ENCODE data around the gene CHRM5. TPM values are rescaled to one million over a fixed set of nuclear protein-coding genes. Genes with fewer than 3 reads are reported as not detected.

CHRM5 gene
- total and polyA plus RNA-seq, 3 donors from 2014 or later = 0.81 to 1.3 (median 0.94) TPM

GRCh38 chr15:34059476-34059875 is 91.2 kb downstream of the CHRM5 start:
- DNase-seq = no peak
- TF ChIP-seq POLR2A (IDR thresholded peaks at IDR 0.05) (no peak), CTCF (IDR thresholded peaks at IDR 0.05) (no peak)
- Histone ChIP-seq H3K27me3 (no peaks in the 10 kb centered on the region), H3K27ac (no peak overlapping the region), H3K4me3 (no peak overlapping the region), H3K4me1 (no peaks in the 10 kb centered on the region), H3K36me3 (ENCODE audit: low read depth, missing control alignments) (no peaks in the 10 kb centered on the region), H3K9me3 (no peaks in the 10 kb centered on the region)
- 66 to 67% methylated on average over 2 of the region's 2 CpGs for WGBS, 2 donors
- intact Hi-C loops (cut with DNase I; ENCODE audit: low total_unique reads) = no loop called here

- no peak for TF ChIP-seq CTCF (IDR thresholded peaks at IDR 0.05)
- TF ChIP-seq POLR2A (IDR thresholded peaks at IDR 0.05) = no peak
- no peaks in the 10 kb centered on the region for H3K36me3 ChIP-seq (ENCODE audit: low read depth, missing control alignments)
- WGBS, 2 donors = 72 to 74% methylated on average over 3 of the region's 3 CpGs
- no peaks in the 10 kb centered on the region for H3K4me1 ChIP-seq
- no peaks in the 10 kb centered on the region for H3K27me3 ChIP-seq
- intact Hi-C loops (cut with DNase I; ENCODE audit: low total_unique reads) = no loop called here
- no peak overlapping the region for H3K4me3 ChIP-seq
- no peak overlapping the region for H3K27ac ChIP-seq
- no peaks in the 10 kb centered on the region for H3K9me3 ChIP-seq
- no peak for DNase-seq
Observed at GRCh38 chr15:34059946-34060345, 91.6 kb downstream of the CHRM5 start.

GRCh38 chr15:34064438-34064837 is 96.1 kb downstream of the CHRM5 start:
- no peak for TF ChIP-seq CTCF (IDR thresholded peaks at IDR 0.05)
- no peak for TF ChIP-seq POLR2A (IDR thresholded peaks at IDR 0.05)
- WGBS, 2 donors = 0% methylated on average over 1 of the region's 1 CpG
- intact Hi-C loops (cut with DNase I; ENCODE audit: low total_unique reads) = no loop called here
- Histone ChIP-seq H3K27ac (no peak overlapping the region), H3K36me3 (ENCODE audit: low read depth, missing control alignments) (no peaks in the 10 kb centered on the region), H3K9me3 (no peaks in the 10 kb centered on the region), H3K27me3 (no peaks in the 10 kb centered on the region), H3K4me1 (no peaks in the 10 kb centered on the region), H3K4me3 (no peak overlapping the region)
- no peak for DNase-seq

GRCh38 chr15:34065261-34065660 is 97.0 kb downstream of the CHRM5 start:
- TF ChIP-seq CTCF (IDR thresholded peaks at IDR 0.05) = no peak
- TF ChIP-seq POLR2A (IDR thresholded peaks at IDR 0.05) = no peak
- Histone ChIP-seq H3K27ac (no peak overlapping the region), H3K4me3 (no peak overlapping the region), H3K4me1 (no peaks in the 10 kb centered on the region), H3K9me3 (no peaks in the 10 kb centered on the region), H3K27me3 (no peaks in the 10 kb centered on the region), H3K36me3 (ENCODE audit: low read depth, missing control alignments) (no peaks in the 10 kb centered on the region)
- intact Hi-C loops (cut with DNase I; ENCODE audit: low total_unique reads) = no loop called here
- DNase-seq = no peak
- 81 to 86% methylated on average over 3 of the region's 3 CpGs for WGBS, 2 donors

- 86 to 93% methylated on average over 8 of the region's 8 CpGs for WGBS, 2 donors
Observed at GRCh38 chr15:34065941-34066340, 97.6 kb downstream of the CHRM5 start.

More at GRCh38 chr15:34065941-34066340, 97.6 kb downstream of the CHRM5 start:
- no peak overlapping the region for H3K4me3 ChIP-seq
- no peaks in the 10 kb centered on the region for H3K9me3 ChIP-seq
- no peaks in the 10 kb centered on the region for H3K4me1 ChIP-seq
- no peaks in the 10 kb centered on the region for H3K36me3 ChIP-seq (ENCODE audit: low read depth, missing control alignments)
- intact Hi-C loops (cut with DNase I; ENCODE audit: low total_unique reads) = no loop called here
- TF ChIP-seq CTCF (IDR thresholded peaks at IDR 0.05) = no peak
- no peak for TF ChIP-seq POLR2A (IDR thresholded peaks at IDR 0.05)
- no peaks in the 10 kb centered on the region for H3K27me3 ChIP-seq
- no peak for DNase-seq
- H3K27ac ChIP-seq = no peak overlapping the region
